ENCODE results near the gene SEPSECS. TPM values are rescaled to one million over a fixed set of nuclear protein-coding genes. Genes with fewer than 3 reads are reported as not detected.

The SEPSECS gene
- polyA plus RNA-seq, 4 donors: 10.7 to 20.7 (median 18.5) TPM

- DNase-seq (ENCODE audit: low read depth in 4 of 4, low spot score in 3 of 4): no peak
Measured at GRCh38 chr4:25157081-25157480, 3.2 kb downstream of the SEPSECS start.

- no peak for DNase-seq (ENCODE audit: low read depth in 4 of 4, low spot score in 3 of 4)
Measured at GRCh38 chr4:25155947-25156346, 4.3 kb downstream of the SEPSECS start.

- no peak for DNase-seq (ENCODE audit: low read depth in 4 of 4, low spot score in 3 of 4)
Measured at GRCh38 chr4:25154594-25155265, 5.5 kb downstream of the SEPSECS start.

- no peak for DNase-seq (ENCODE audit: low read depth in 4 of 4, low spot score in 3 of 4)
Measured at GRCh38 chr4:25146076-25146475, 14.2 kb downstream of the SEPSECS start.

- no peak for DNase-seq (ENCODE audit: low read depth in 4 of 4, low spot score in 3 of 4)
Measured at GRCh38 chr4:25144870-25145481, 15.3 kb downstream of the SEPSECS start.

- DNase-seq (ENCODE audit: low read depth in 4 of 4, low spot score in 3 of 4): no peak
Measured at GRCh38 chr4:25142468-25142867, 17.8 kb downstream of the SEPSECS start.

GRCh38 chr4:25141592-25141991 lies 18.7 kb downstream of the SEPSECS start:
- DNase-seq (ENCODE audit: low read depth in 4 of 4, low spot score in 3 of 4): no peak

GRCh38 chr4:25133132-25133531 lies 27.1 kb downstream of the SEPSECS start:
- no peak for DNase-seq (ENCODE audit: low read depth in 4 of 4, low spot score in 3 of 4)

- DNase-seq (ENCODE audit: low read depth in 4 of 4, low spot score in 3 of 4): no peak
Measured at GRCh38 chr4:25131926-25132325, 28.3 kb downstream of the SEPSECS start.

GRCh38 chr4:25131381-25131780 lies 28.9 kb downstream of the SEPSECS start:
- DNase-seq (ENCODE audit: low read depth in 4 of 4, low spot score in 3 of 4): no peak

GRCh38 chr4:25129917-25130316 lies 30.3 kb downstream of the SEPSECS start:
- no peak for DNase-seq (ENCODE audit: low read depth in 4 of 4, low spot score in 3 of 4)

- DNase-seq (ENCODE audit: low read depth in 4 of 4, low spot score in 3 of 4): no peak
Measured at GRCh38 chr4:25128671-25129070, 31.6 kb downstream of the SEPSECS start.

- no peak for DNase-seq (ENCODE audit: low read depth in 4 of 4, low spot score in 3 of 4)
Measured at GRCh38 chr4:25123236-25123635, 37.0 kb downstream of the SEPSECS start.

GRCh38 chr4:25120146-25120940 lies 39.9 kb downstream of the SEPSECS start:
- no peak for DNase-seq (ENCODE audit: low read depth in 4 of 4, low spot score in 3 of 4)

- no peak for DNase-seq (ENCODE audit: low read depth in 4 of 4, low spot score in 3 of 4)
Measured at GRCh38 chr4:25117716-25118472, 42.4 kb downstream of the SEPSECS start.

GRCh38 chr4:25117274-25117673 lies 43.0 kb downstream of the SEPSECS start:
- no peak for DNase-seq (ENCODE audit: low read depth in 4 of 4, low spot score in 3 of 4)

- no peak for DNase-seq (ENCODE audit: low read depth in 4 of 4, low spot score in 3 of 4)
Measured at GRCh38 chr4:25113915-25114904, 46.0 kb downstream of the SEPSECS start.

- no peak for DNase-seq (ENCODE audit: low read depth in 4 of 4, low spot score in 3 of 4)
Measured at GRCh38 chr4:25112995-25113380, 47.3 kb downstream of the SEPSECS start.

GRCh38 chr4:25112366-25112994 lies 47.8 kb downstream of the SEPSECS start:
- no peak for DNase-seq (ENCODE audit: low read depth in 4 of 4, low spot score in 3 of 4)
